IMR-90 (cell line): ENCODE data around the gene SLC7A7. TPM values are rescaled to one million over a fixed set of nuclear protein-coding genes. Genes with fewer than 3 reads are reported as not detected.

Experiments used
- ATAC-seq: fragments of 200-7000 bp; cut with Tn5 transposase; 2 replicates; pipeline ENCODE4 v1.9.1; 2020; ENCODE audit warnings: low read depth, mild to moderate bottlenecking, moderate library complexity
- BruUV-seq: library from RNA; stranded (reverse); fragments of 400-500 nt; replicated peaks from 2 replicates; lab custom pipeline; 2021; lab: Mats Ljungman, UMichigan
- CTCF ChIA-PET: fragments of 300-600 bp; formaldehyde crosslinking; extraction: SDS; loops from one replicate; lab custom pipeline; 2021; ENCODE audit warnings: antibody characterized with exemption; lab: Yijun Ruan, JAX
- POLR2A ChIA-PET: fragments of 300-600 bp; sonication (Branson Sonifier 250); formaldehyde crosslinking; loops from one replicate; lab custom pipeline; 2022; ENCODE audit warnings: antibody characterized with exemption; ENCODE audit not compliant: unreplicated experiment; lab: Charles Lee
- DNase-seq: peaks from one replicate; pipeline ENCODE4 v3.0.0; 2013
- H2AFZ ChIP-seq: replicated peaks from 2 replicates; pipeline ENCODE3; 2013; ENCODE audit warnings: low read length, mild to moderate bottlenecking; ENCODE audit not compliant: poor library complexity
- H2AK5ac ChIP-seq: 2 replicates; pipeline ENCODE4 v1.6.1; 2013; ENCODE audit warnings: low read depth, low read length, inconsistent platforms
- H2AK9ac ChIP-seq: replicated peaks from 2 replicates; pipeline ENCODE3; 2013; ENCODE audit warnings: mild to moderate bottlenecking, low read depth, low read length, moderate library complexity; ENCODE audit not compliant: poor library complexity
- H2BK120ac ChIP-seq: 2 replicates; pipeline ENCODE4 v1.6.1; 2013; ENCODE audit warnings: low read depth, low read length, inconsistent platforms
- H2BK15ac ChIP-seq: 3 replicates; pipeline ENCODE4 v1.6.1; 2013; ENCODE audit warnings: low read depth, low read length, inconsistent platforms
- H2BK20ac ChIP-seq: 2 replicates; pipeline ENCODE4 v1.6.1; 2013; ENCODE audit warnings: low read depth, mild to moderate bottlenecking, inconsistent platforms, low read length, moderate library complexity
- H2BK5ac ChIP-seq: 2 replicates; pipeline ENCODE4 v1.6.1; 2013; ENCODE audit warnings: mild to moderate bottlenecking, low read depth, low read length, inconsistent platforms; ENCODE audit not compliant: poor library complexity, severe bottlenecking
- H3K14ac ChIP-seq: replicated peaks from 2 replicates; pipeline ENCODE4 v1.6.1; 2013; ENCODE audit warnings: low read depth, low read length, inconsistent platforms
- H3K18ac ChIP-seq: 2 replicates; pipeline ENCODE4 v1.6.1; 2013; ENCODE audit warnings: low read depth, low read length, control low read depth
- H3K23ac ChIP-seq: 2 replicates; pipeline ENCODE4 v1.6.1; 2013; ENCODE audit warnings: low read depth, low read length, inconsistent platforms
- H3K27ac ChIP-seq: 2 replicates; pipeline ENCODE4 v1.5.1; 2013; ENCODE audit warnings: mild to moderate bottlenecking, control low read depth, low read length; ENCODE audit not compliant: insufficient read depth
- H3K27me3 ChIP-seq: 2 replicates; pipeline ENCODE4 v1.6.1; 2013; ENCODE audit warnings: low read length; ENCODE audit not compliant: control insufficient read depth, insufficient read depth
- H3K36me3 ChIP-seq: 2 replicates; pipeline ENCODE4 v1.6.1; 2013; ENCODE audit warnings: low read length, mixed read lengths; ENCODE audit not compliant: control insufficient read depth, insufficient read depth
- H3K4ac ChIP-seq: 2 replicates; pipeline ENCODE4 v1.6.1; 2013; ENCODE audit warnings: low read depth, low read length, inconsistent platforms
- H3K4me1 ChIP-seq: 2 replicates; pipeline ENCODE4 v1.6.1; 2013; ENCODE audit warnings: low read length, mixed read lengths; ENCODE audit not compliant: control insufficient read depth, insufficient read depth
- H3K4me2 ChIP-seq: 2 replicates; pipeline ENCODE4 v1.6.1; 2013; ENCODE audit warnings: low read depth, mild to moderate bottlenecking, control low read depth, low read length, moderate library complexity
- H3K4me3 ChIP-seq: 2 replicates; pipeline ENCODE4 v1.5.1; 2013; ENCODE audit warnings: low read depth, mild to moderate bottlenecking, control low read depth, low read length, moderate library complexity; ENCODE audit not compliant: insufficient read depth
- H3K56ac ChIP-seq: 2 replicates; pipeline ENCODE4 v1.6.1; 2013; ENCODE audit warnings: low read length, inconsistent platforms; ENCODE audit not compliant: insufficient read depth; ENCODE audit errors: extremely low read depth
- H3K79me1 ChIP-seq, 2 experiments: 2 replicates each; pipeline ENCODE4 v1.6.1; 2013; ENCODE audit warnings: low read length in 2 of 2, inconsistent platforms in 1 of 2, low read depth in 1 of 2
- H3K9ac ChIP-seq: 2 replicates; pipeline ENCODE4 v1.6.1; 2013; ENCODE audit warnings: low read depth, low read length, control low read depth
- H3K9me1 ChIP-seq: 2 replicates; pipeline ENCODE4 v1.6.1; 2013; ENCODE audit warnings: low read length, inconsistent platforms; ENCODE audit not compliant: insufficient read depth
- H3K9me3 ChIP-seq: 2 replicates; pipeline ENCODE4 v1.6.1; 2013; ENCODE audit warnings: low read length; ENCODE audit not compliant: control insufficient read depth, insufficient read depth
- H4K20me1 ChIP-seq: 2 replicates; pipeline ENCODE4 v1.6.1; 2013; ENCODE audit warnings: low read length, inconsistent platforms; ENCODE audit not compliant: insufficient read depth
- H4K5ac ChIP-seq: 2 replicates; pipeline ENCODE4 v1.6.1; 2013; ENCODE audit warnings: mild to moderate bottlenecking, low read depth, low read length, control low read depth
- H4K8ac ChIP-seq, 2 experiments: 2 replicates each; pipeline ENCODE4 v1.6.1; 2013; ENCODE audit warnings: low read depth in 2 of 2, low read length in 2 of 2, control low read depth in 1 of 2, inconsistent platforms in 1 of 2
- H4K91ac ChIP-seq: 2 replicates; pipeline ENCODE4 v1.6.1; 2013; ENCODE audit warnings: low read depth, low read length, inconsistent platforms; ENCODE audit not compliant: insufficient read depth
- CEBPB ChIP-seq: IDR thresholded peaks from 2 replicates; pipeline ENCODE4 v1.6.1; 2012; ENCODE audit warnings: low read depth, low read length, improper control_type of control experiment
- ELK1 ChIP-seq: fragments of 150-350 bp; IDR thresholded peaks from 2 replicates; pipeline ENCODE4 v1.6.1; 2016; ENCODE audit warnings: low read depth, mild to moderate bottlenecking, low read length, moderate library complexity, borderline replicate concordance
- MAFK ChIP-seq: IDR thresholded peaks from 2 replicates; pipeline ENCODE4 v1.6.1; 2012; ENCODE audit warnings: low read depth, low read length, improper control_type of control experiment
- MXI1 ChIP-seq: IDR thresholded peaks from 2 replicates; pipeline ENCODE4 v1.6.1; 2012; ENCODE audit warnings: low read depth, mild to moderate bottlenecking, low read length, moderate library complexity, borderline replicate concordance
- POLR2A ChIP-seq: IDR thresholded peaks from 2 replicates; pipeline ENCODE4 v1.6.1; 2012; ENCODE audit warnings: mild to moderate bottlenecking, low read depth, low read length
- RAD21 ChIP-seq: IDR thresholded peaks from 2 replicates; pipeline ENCODE4 v1.6.1; 2012; ENCODE audit warnings: low read length, improper control_type of control experiment
- RCOR1 ChIP-seq: IDR thresholded peaks from 2 replicates; pipeline ENCODE4 v1.6.1; 2012; ENCODE audit warnings: mild to moderate bottlenecking, low read length, improper control_type of control experiment; ENCODE audit not compliant: insufficient replicate concordance
- RFX5 ChIP-seq: IDR thresholded peaks from 2 replicates; pipeline ENCODE4 v1.8.0; 2012; ENCODE audit warnings: low read depth, mild to moderate bottlenecking, low read length, moderate library complexity
- USF2 ChIP-seq: fragments of 150-350 bp; IDR thresholded peaks from 2 replicates; pipeline ENCODE4 v1.6.1; 2017; ENCODE audit warnings: mild to moderate bottlenecking, antibody characterized with exemption, low read length, low read depth
- WGBS, 2 experiments: methylation state at CpG; one replicate each; pipeline versions ENCODE4 v1.1.5 to v1.1.7; 2013; ENCODE audit warnings: missing lambda C conversion rate in 2 of 2; ENCODE audit not compliant: insufficient read length in 1 of 2; ENCODE audit errors: extremely low coverage in 2 of 2; 5-methylcytosine and 5-hydroxymethylcytosine counted together
- dilution Hi-C: fragments of 300-500 bp; cut with HindIII; formaldehyde crosslinking; loops from one replicate; pipeline ENCODE4 v1.14.3; 2018; ENCODE audit warnings: low sequenced_read_pairs; ENCODE audit not compliant: unreplicated experiment
- in situ Hi-C: fragments of 300-500 bp; cut with MboI; formaldehyde crosslinking; loops from 3 replicates; pipeline ENCODE4 v1.14.3; 2019; ENCODE audit warnings: low sequenced_read_pairs, inconsistent platforms, mixed read lengths
- intact Hi-C: fragments of 100-400 bp; cut with micrococcal nuclease; formaldehyde crosslinking; loops from 2 replicates; pipeline ENCODE4 v1.10.0; 2022
- microRNA-seq, 2 experiments: library from miRNA; stranded (forward) in 1 of 2; unstranded in 1 of 2; fragments of 10-50 nt in 1 of 2; fragments of <30 nt in 1 of 2; gene quantifications in 1 of 2; microRNA quantifications in 1 of 2; one replicate each; pipeline versions ENCODE3 to v1.1.0; 2013 to 2020; ENCODE audit not compliant: insufficient read depth in 1 of 2, insufficient read length in 1 of 2, unreplicated experiment in 1 of 2
- polyA plus RNA-seq, 3 experiments: library from polyadenylated mRNA; depleted of rRNA; stranded (reverse); fragments of >200 nt; gene quantifications; 2 replicates each; pipeline ENCODE4 v1.2.3, GENCODE V29; 2012; ENCODE audit warnings: low replicate concordance in 1 of 3
- small RNA-seq, 5 experiments: library from RNA; depleted of rRNA; stranded (forward); fragments of <200 nt; gene quantifications; one replicate each; pipeline ENCODE3, GENCODE V24; 2012
- total RNA-seq: library from RNA; depleted of rRNA; stranded (reverse); fragments of >200 nt; gene quantifications from 2 replicates; pipeline ENCODE4 v1.2.3, GENCODE V29; 2012; rRNA removed

The SLC7A7 gene
- total and polyA plus RNA-seq, 2 of the 4 experiments (the other 2 are of a cell fraction), result 1.8 to 2.0 TPM

GRCh38 chr14:22723815-22724214 is 91.4 kb downstream of the SLC7A7 start:
- no peaks in the 10 kb centered on the region for H3K9me3 ChIP-seq
- H4K20me1 ChIP-seq, result no peaks in the 10 kb centered on the region
- H3K4me3 ChIP-seq, result no peak overlapping the region
- no peak overlapping the region for H3K18ac ChIP-seq
- H2BK20ac ChIP-seq, result no peak overlapping the region
- H3K23ac ChIP-seq, result no peak overlapping the region
- in situ Hi-C loops (no loop called here), intact Hi-C loops (no loop called here), dilution Hi-C loops (no loop called here)
- ChIA-PET POLR2A (no interaction called here), CTCF (no interaction called here)
- H3K56ac ChIP-seq, result no peak overlapping the region
- no peak for TF ChIP-seq MAFK
- no peak for TF ChIP-seq RAD21
- no peak for TF ChIP-seq RFX5
- TF ChIP-seq MXI1, result no peak
- TF ChIP-seq ELK1, result no peak
- no peak for TF ChIP-seq RCOR1
- no peak for TF ChIP-seq USF2
- TF ChIP-seq POLR2A, result no peak
- no peak for TF ChIP-seq CEBPB
- no peak overlapping the region for H3K14ac ChIP-seq
- no peak overlapping the region for H3K4ac ChIP-seq
- no TSS peak for BruUV-seq
- H2AFZ ChIP-seq, result no peak overlapping the region
- DNase-seq, result no peak
- no peak overlapping the region for H3K9ac ChIP-seq
- H2BK5ac ChIP-seq, result no peak overlapping the region
- H3K4me2 ChIP-seq, result no peak overlapping the region
- H3K27ac ChIP-seq, result no peak overlapping the region
- H3K4me1 ChIP-seq, result no peaks in the 10 kb centered on the region
- WGBS, 2 experiments, result no CpG with 5 or more reads among the region's 1 CpG
- H2AK9ac ChIP-seq, result no peak overlapping the region
- no peak overlapping the region for H2BK15ac ChIP-seq
- H4K5ac ChIP-seq, result no peak overlapping the region
- no peaks in the 10 kb centered on the region for H3K79me1 ChIP-seq
- ATAC-seq, result no peak
- H4K91ac ChIP-seq, result no peak overlapping the region
- no peak overlapping the region for H2AK5ac ChIP-seq
- H3K27me3 ChIP-seq, result peaks cover 13% of the 10 kb centered on the region
- no peaks in the 10 kb centered on the region for H3K36me3 ChIP-seq
- H3K9me1 ChIP-seq, result no peaks in the 10 kb centered on the region
- no peak overlapping the region for H4K8ac ChIP-seq
- H2BK120ac ChIP-seq, result no peak overlapping the region

Small RNA genes lying within 50 kb of the gene (microRNA-seq; reads per million reads assigned to microRNA genes)
- gene RF00019 (ENCODE audit: insufficient read depth, insufficient read length), result not detected
- not detected for gene RF00588 (ENCODE audit: insufficient read depth, insufficient read length)

Small RNA genes lying within 50 kb of the gene (small RNA-seq; reads per million reads assigned to genes)
- 0 reads per million in 5 experiments for gene RF00019
- 0 reads per million in 5 experiments for gene RF00588

Other genes with a start within 250 kb of the SLC7A7 start
- 396 and 449 TPM in 2 replicates for gene DAD1, start 226.2 kb downstream of the SLC7A7 start, total RNA-seq
- 448 and 496 TPM in 2 replicates for gene DAD1, start 226.2 kb downstream of the SLC7A7 start, polyA plus RNA-seq (2012; rRNA removed)
- 5.0 and 5.3 TPM in 2 replicates for gene ABHD4, start 217.1 kb downstream of the SLC7A7 start, total RNA-seq
- gene ABHD4, start 217.1 kb downstream of the SLC7A7 start, polyA plus RNA-seq (2012; rRNA removed), result 21.8 and 22.0 TPM in 2 replicates
- gene OR6J1, start 171.1 kb downstream of the SLC7A7 start, total RNA-seq, result not detected in 2 replicates
- gene OR6J1, start 171.1 kb downstream of the SLC7A7 start, polyA plus RNA-seq (2012; rRNA removed), result not detected in 2 replicates
- 40.0 and 47.3 TPM in 2 replicates for gene OXA1L, start 48.7 kb downstream of the SLC7A7 start, total RNA-seq
- gene OXA1L, start 48.7 kb downstream of the SLC7A7 start, polyA plus RNA-seq (2012; rRNA removed), result 113 and 161 TPM in 2 replicates
- gene MRPL52, start 14.5 kb upstream of the SLC7A7 start, total RNA-seq, result 23.9 and 51.4 TPM in 2 replicates
- 33.1 and 45.7 TPM in 2 replicates for gene MRPL52, start 14.5 kb upstream of the SLC7A7 start, polyA plus RNA-seq (2012; rRNA removed)
- gene MMP14, start 21.1 kb upstream of the SLC7A7 start, total RNA-seq, result 124 and 156 TPM in 2 replicates
- gene MMP14, start 21.1 kb upstream of the SLC7A7 start, polyA plus RNA-seq (2012; rRNA removed), result 315 and 375 TPM in 2 replicates
- gene LRP10, start 56.3 kb upstream of the SLC7A7 start, total RNA-seq, result 19.4 and 25.1 TPM in 2 replicates
- 118 and 121 TPM in 2 replicates for gene LRP10, start 56.3 kb upstream of the SLC7A7 start, polyA plus RNA-seq (2012; rRNA removed)
- under 0.01 TPM in 2 replicates for gene REM2, start 67.8 kb upstream of the SLC7A7 start, total RNA-seq
- 0.07 TPM in 1 of 2 replicates, not detected in the other for gene REM2, start 67.8 kb upstream of the SLC7A7 start, polyA plus RNA-seq (2012; rRNA removed)
- 375 and 830 TPM in 2 replicates for gene RBM23, start 103.7 kb upstream of the SLC7A7 start, total RNA-seq
- gene RBM23, start 103.7 kb upstream of the SLC7A7 start, polyA plus RNA-seq (2012; rRNA removed), result 43.4 and 44.7 TPM in 2 replicates
- gene PRMT5, start 113.9 kb upstream of the SLC7A7 start, total RNA-seq, result 92.2 and 99.3 TPM in 2 replicates
- gene PRMT5, start 113.9 kb upstream of the SLC7A7 start, polyA plus RNA-seq (2012; rRNA removed), result 136 and 152 TPM in 2 replicates
- gene HAUS4, start 141.7 kb upstream of the SLC7A7 start, total RNA-seq, result 19.2 and 24.2 TPM in 2 replicates
- gene HAUS4, start 141.7 kb upstream of the SLC7A7 start, polyA plus RNA-seq (2012; rRNA removed), result 13.5 and 16.9 TPM in 2 replicates
- 57.2 and 67.6 TPM in 2 replicates for gene AJUBA, start 167.1 kb upstream of the SLC7A7 start, total RNA-seq
- 46.3 and 46.4 TPM in 2 replicates for gene AJUBA, start 167.1 kb upstream of the SLC7A7 start, polyA plus RNA-seq (2012; rRNA removed)
- 4.7 and 5.7 TPM in 2 replicates for gene C14orf93, start 194.7 kb upstream of the SLC7A7 start, total RNA-seq
- 4.7 and 5.4 TPM in 2 replicates for gene C14orf93, start 194.7 kb upstream of the SLC7A7 start, polyA plus RNA-seq (2012; rRNA removed)
- 268 and 310 TPM in 2 replicates for gene PSMB5, start 219.5 kb upstream of the SLC7A7 start, total RNA-seq
- 321 and 335 TPM in 2 replicates for gene PSMB5, start 219.5 kb upstream of the SLC7A7 start, polyA plus RNA-seq (2012; rRNA removed)
- not detected in 2 replicates for gene PSMB11, start 226.8 kb upstream of the SLC7A7 start, total RNA-seq
- gene PSMB11, start 226.8 kb upstream of the SLC7A7 start, polyA plus RNA-seq (2012; rRNA removed), result not detected in 2 replicates
- 3.6 and 3.9 TPM in 2 replicates for gene CDH24, start 242.1 kb upstream of the SLC7A7 start, total RNA-seq
- gene CDH24, start 242.1 kb upstream of the SLC7A7 start, polyA plus RNA-seq (2012; rRNA removed), result 24.4 and 30.0 TPM in 2 replicates